ENCODE measurements around the gene PTPRM. TPM values are rescaled to one million over a fixed set of nuclear protein-coding genes. Genes with fewer than 3 reads are reported as not detected.

PTPRM gene
- total and polyA plus RNA-seq, 2 experiments from 2014 or later, result 1.6 to 5.3 TPM

GRCh38 chr18:7873316-7873715 lies 306.2 kb downstream of the PTPRM start:
- Mint-ChIP-seq H3K27ac (no peak overlapping the region), H3K9me3 (no peaks in the 10 kb centered on the region; the same call in 2 of the 3 replicates), H3K36me3 (ENCODE audit: low read depth) (peaks cover 5% of the 10 kb centered on the region; the same call in 1 of the 3 replicates), H3K27me3 (ENCODE audit: insufficient read depth, low read depth, poor library complexity) (no peaks in the 10 kb centered on the region), H3K4me3 (no peak overlapping the region), H3K4me1 (0 out of 3 replicates have a peak, but pooled peaks cover 2% of the 10 kb centered on the region)
- H3F3A ChIP-seq (replicated peaks; ENCODE audit: low read depth), result no peaks in the 10 kb centered on the region
- H3K36me3 ChIP-seq (ENCODE audit: insufficient read depth), result no peaks in the 10 kb centered on the region
- DNase-seq (ENCODE audit: low spot score) (no peak), ATAC-seq (no peak)
- no peak overlapping the region for H2AFZ ChIP-seq
- no peak overlapping the region for H3K4me2 ChIP-seq
- TF ChIP-seq STAT1 (IDR thresholded peaks at IDR 0.05; ENCODE audit: unreplicated experiment) (no peak), ZNF114 (CRISPR knock-in tag; IDR thresholded peaks at IDR 0.05) (no peak), POLR2AphosphoS5 (IDR thresholded peaks at IDR 0.05; ENCODE audit: low read depth) (no peak), ZNF462 (CRISPR knock-in tag; IDR thresholded peaks at IDR 0.05) (no peak), CTCF (conservative IDR thresholded peaks at IDR 0.05; ENCODE audit: low read depth in 2 of 2) (no peak), JUNB (IDR thresholded peaks at IDR 0.05; ENCODE audit: unreplicated experiment) (no peak), REST (IDR thresholded peaks at IDR 0.05; ENCODE audit: unreplicated experiment) (no peak), EZH2phosphoT487 (IDR thresholded peaks at IDR 0.05; ENCODE audit: unreplicated experiment) (no peak), NANOG (IDR thresholded peaks at IDR 0.05; ENCODE audit: borderline replicate concordance) (no peak), ZNF331 (CRISPR knock-in tag; IDR thresholded peaks at IDR 0.05; ENCODE audit: low read depth) (no peak), CREB1 (CRISPR knock-in tag; IDR thresholded peaks at IDR 0.05; ENCODE audit: low read depth) (no peak), EZH2 (IDR thresholded peaks at IDR 0.05; ENCODE audit: low read depth, unreplicated experiment) (no peak), ETS1 (IDR thresholded peaks at IDR 0.05) (no peak)
- H3K27ac ChIP-seq (ENCODE audit: low read depth), result no peak overlapping the region
- H3K4me1 ChIP-seq (ENCODE audit: insufficient read depth), result no peaks in the 10 kb centered on the region
- H3K79me2 ChIP-seq (replicated peaks; ENCODE audit: insufficient read depth), result no peaks in the 10 kb centered on the region
- no peak overlapping the region for H3K4me3 ChIP-seq
- no peaks in the 10 kb centered on the region; the same call in 1 of the 2 replicates for H3K9me2 ChIP-seq (ENCODE audit: insufficient read depth)
- H4K20me1 ChIP-seq (replicated peaks; ENCODE audit: insufficient read depth), result no peaks in the 10 kb centered on the region
- no peaks in the 10 kb centered on the region for H3K27me3 ChIP-seq (ENCODE audit: insufficient read depth)
